IPS DF 19.7 (cell line): ENCODE results near the gene SLC38A11.
"Not testable (repeated sequence)": the region's sequence is repeated elsewhere in the genome, so short reads cannot be mapped to it uniquely, and the experiment has no call there.

ENCODE experiments used
- DNase-seq: peaks from one replicate; pipeline ENCODE4 v3.0.0-alpha.2; 2013; ENCODE audit warnings: low read depth, low spot score

SLC38A11 gene

DNA sequence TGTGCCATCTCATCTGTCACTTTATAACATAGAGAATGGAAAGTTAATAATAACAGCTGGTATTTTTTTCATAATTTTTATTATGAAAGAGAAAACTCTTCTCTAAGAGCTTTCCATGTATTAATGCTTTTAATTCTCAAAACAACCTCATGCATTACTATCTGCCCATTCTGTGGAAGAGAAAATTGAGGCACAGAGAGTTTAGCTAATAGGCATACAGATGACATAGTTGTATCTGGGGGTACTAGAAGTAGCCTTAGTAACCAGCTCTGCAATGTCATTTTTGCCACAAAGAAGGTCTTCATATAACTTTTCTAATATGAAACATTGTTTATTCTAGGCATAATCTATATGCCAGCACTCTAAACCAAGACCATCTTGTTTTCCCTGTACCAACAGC is 77.4 kb downstream of the SLC38A11 start:
- no peak for DNase-seq

DNA sequence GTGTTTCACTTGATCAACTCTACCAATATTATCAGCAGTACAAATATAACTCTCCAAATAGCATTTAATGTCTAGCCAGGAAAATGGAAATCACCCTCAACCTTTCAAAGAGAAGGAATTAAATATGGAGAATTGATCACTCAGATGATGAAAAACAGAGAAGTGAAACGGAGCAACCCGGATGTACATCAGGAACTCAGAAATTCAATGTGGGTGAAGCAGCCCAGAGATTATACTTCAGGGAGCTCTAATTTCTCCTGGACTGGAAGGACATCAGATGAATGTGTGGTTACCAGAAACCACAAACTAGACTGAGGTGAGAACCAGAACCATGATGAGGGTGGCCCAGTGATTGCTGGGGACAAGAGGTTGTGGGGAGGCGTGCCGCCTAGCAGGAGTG is 78.2 kb downstream of the SLC38A11 start:
- no peak for DNase-seq

DNA sequence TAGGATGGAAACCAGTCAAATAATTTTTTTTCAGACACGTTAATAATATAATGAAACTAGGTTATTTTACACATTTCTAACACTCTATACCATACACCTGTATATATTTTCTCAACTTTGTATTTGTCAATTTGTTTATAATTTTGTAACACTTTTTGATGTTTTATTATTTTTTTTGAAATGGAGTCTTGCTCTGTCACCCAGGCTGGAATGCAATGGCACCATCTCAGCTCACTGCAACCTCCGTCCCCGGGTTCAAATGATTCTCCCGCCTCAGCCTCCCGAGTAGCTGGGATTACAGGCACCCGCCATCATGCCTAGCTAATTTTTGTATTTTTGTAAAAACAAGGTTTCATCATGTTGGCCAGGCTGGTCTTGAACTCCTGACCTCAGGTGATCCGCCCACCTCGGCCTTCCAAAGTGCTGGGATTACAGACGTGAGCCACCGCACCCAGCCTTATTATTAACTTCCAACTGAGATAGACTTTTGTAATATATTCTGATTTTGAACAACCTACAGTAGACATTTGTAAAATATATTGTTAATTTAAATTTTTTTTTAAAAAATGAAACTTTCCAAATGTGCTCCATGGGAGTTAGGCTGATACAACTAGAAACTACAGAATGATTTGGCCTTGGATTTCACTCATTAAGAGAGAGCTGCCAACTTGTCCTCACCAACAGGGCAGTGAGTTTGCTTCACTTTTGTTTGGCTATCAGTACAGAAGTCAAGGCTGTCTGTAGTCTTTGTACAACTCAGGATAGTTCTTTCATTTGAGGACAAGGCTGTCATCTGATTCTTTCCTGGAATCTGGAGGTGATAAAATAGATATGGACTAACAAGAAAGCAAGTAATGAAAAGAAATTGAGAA is 79.8 kb downstream of the SLC38A11 start:
- DNase-seq = no peak

DNA sequence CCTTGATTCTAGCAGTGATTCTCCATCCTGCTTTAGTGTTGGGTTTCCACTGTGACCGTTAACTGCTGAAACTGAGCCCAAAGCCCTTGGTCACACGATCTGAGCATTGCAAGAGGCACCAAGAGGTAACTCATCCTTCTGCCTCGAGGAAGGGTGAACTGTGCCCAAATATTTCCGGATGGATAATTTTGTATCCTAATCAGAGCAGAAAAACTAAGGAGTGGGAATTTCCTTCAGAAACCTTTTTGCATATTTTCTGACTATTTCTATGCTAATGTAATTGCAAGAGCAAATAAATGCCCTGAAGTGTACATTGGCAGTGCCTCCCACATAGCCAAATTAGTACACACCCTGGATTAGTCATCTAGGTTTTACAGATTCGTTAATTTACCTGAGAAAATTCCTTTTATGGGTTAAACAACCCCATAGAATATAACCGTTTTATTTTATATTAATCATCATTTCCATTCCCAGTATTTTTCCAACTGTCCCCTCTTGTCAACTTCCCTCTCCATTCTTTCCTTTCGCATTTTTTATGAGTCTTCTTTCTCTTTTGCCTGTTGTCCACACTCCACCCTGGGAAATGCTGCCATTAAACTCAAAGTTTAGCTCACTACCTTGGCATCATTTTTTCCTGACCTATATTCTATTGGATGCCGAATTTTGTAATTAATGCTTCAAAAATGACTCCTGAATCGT is 82.0 kb downstream of the SLC38A11 start:
- DNase-seq = no peak

DNA sequence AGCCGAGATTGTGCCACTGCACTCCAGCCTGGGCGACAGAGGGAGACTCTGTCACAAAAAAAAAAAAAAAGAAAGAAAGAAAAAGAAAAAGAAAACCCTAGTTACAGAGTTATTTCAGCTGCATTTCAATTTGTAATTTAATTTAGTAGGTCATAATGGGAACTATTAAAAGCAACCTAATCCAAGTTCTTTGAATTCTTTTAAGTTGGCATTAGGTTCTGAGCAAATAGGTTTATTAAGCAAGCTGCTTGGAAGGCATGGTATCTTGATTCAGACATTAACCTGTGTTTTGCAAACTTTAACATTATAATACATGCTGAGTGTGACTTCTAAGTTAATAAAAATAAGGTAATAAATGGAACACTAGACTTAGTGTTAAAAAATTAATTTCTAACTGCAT is 83.9 kb downstream of the SLC38A11 start:
- no peak for DNase-seq

DNA sequence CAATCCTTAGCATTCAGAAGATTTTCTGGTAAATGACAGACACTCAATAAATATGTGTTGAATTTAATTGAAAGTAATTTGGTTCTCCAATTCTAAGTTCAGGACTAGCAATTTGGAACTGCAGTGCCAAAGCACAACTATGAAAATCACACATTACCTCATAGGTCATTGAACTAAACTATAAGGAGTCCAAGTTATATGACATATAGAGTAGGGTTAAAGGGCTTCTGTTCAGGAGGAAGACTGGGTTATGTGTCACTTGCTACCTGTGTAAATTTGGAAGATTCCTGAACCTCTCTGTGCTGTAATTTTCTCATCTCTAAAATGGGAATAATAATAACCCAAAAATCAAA is 85.9 kb downstream of the SLC38A11 start:
- DNase-seq = no peak

DNA sequence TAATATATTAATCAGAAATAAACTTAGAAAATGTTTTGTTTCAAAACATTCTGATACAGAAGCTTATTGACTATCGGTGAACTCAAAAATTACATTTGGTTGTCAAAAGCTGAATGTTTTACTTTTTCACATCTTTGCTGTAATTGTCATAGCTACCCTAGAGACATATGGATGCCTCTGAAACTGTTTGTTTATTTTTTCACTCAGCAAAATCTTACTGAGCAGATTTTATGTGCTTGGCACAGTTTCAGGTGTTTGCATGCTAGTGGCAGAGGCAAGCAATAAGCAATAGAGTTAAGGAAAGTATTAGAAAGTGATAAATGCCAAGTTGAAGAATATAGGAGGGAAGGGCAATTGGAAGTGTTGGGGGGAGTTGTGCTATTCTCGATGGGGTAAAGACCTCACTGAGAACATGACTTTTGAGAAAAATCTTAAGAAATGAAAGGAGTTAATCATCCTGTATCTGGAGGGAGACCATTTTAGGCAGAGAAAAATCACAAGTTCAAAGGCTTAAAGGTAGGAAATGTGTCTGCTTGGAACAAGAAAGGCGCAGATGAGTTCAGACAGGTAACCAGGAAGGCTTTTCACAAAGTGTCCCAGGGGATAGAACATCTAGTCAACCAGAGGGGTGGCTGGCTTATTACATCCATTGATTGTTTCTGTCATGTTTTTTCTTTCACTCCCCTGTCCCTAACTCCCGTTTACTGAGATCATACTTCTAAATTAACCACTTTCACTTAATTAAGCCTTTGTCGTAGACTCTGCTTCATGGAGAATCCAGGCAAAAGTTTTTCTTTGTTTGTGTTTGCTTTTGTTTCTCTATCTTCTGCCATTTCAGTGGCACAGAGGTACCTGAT is 86.5 kb downstream of the SLC38A11 start:
- no peak for DNase-seq

DNA sequence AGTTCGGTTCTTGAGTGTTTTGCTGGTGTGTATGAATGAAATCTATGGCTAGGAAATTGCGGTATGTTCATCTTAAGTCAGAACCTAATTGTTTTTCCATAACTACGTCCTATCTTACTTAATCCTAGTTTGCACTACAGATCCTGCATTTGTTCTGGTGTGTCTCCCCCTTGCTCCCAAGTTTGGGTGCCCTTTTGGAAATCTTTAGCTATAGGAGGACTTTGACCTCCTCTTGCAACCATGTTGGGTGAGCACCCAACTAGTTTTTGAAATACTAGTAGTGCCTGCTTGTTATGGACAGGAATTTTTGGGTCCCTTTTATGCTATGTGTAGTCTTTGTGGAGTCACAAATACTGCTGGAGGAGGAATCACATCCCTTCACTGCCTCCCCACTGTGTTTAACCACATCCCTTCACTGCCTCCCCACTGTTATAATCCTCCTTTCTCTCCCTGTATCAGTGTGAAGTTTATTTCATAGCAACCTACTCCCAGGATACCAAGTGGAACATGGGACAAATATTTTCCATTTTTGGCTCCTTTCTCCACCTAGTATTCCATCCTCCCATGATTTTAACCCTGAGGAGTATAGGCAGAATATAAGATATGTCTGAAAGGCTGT is 87.4 kb downstream of the SLC38A11 start:
- no peak for DNase-seq

DNA sequence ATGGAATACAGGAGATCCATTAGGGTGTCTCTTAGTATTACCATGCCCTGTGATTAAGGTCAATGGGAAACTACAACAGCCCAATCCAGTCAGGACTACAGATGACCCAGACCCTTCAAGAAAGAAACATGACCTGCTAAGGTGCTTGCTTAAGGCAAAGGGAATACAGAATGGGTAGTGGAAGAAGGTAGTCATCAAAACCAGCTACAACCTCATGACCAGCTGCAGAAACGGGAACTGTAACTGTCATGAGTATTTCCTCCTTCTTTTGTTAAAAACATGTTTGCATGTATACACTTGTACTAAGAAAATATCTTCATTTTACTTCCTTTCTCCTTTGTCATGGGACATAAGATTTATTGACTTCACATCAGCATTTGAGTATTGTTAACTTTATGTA is 88.9 kb downstream of the SLC38A11 start:
- DNase-seq = not testable (repeated sequence)

DNA sequence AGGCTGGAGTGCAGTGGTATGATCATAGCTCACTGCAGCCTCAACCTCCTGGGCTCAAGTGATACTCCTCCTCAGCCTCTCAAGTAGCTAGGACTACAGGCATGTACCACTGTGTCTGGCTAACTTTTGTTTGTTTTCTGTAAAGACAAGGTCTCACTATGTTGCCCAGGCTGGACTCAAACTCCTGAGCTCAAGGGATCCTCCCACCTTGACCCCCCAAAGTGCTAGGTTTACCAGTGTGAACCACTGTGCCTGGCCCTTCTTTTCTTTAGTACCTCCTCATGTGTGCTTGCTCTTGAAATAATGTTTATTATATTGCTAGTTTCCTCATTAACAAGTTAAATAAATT is 94.7 kb downstream of the SLC38A11 start:
- DNase-seq = no peak

DNA sequence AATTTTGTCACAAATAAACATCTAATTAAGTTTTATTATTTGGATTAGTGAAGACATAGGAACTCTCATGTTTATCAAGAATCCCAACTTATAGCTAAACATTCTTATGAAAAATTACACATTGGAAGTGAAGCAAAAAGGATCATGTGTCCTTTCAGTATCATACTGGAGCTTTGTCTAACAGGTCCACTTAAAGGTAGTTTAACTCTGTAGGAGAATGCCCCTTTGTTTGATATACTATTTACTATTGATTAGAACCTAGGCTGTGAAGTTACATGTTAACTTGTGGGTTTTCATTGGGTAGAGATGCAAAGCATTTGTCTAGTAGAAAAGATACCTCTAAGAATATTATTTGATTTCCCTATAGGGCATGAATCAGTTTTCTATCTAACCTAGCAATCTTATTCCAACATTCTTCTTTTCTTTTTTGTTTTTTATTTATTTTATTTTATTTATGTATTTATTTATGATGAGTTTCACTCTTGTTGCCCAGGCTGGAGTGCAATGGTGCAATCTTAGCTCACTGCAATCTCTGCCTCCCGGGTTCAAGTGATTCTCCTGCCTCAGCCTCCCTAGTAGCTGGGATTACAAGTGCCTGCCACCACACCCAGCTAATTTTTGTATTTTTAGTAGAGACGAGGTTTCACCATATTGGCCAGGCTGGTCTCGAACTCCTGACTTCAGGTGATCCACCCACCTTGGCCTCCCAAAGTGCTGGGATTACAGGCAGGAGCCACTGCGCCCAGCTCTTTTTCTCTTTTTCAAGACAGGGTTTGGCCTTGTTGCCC is 95.2 kb downstream of the SLC38A11 start:
- DNase-seq = not testable (repeated sequence)

DNA sequence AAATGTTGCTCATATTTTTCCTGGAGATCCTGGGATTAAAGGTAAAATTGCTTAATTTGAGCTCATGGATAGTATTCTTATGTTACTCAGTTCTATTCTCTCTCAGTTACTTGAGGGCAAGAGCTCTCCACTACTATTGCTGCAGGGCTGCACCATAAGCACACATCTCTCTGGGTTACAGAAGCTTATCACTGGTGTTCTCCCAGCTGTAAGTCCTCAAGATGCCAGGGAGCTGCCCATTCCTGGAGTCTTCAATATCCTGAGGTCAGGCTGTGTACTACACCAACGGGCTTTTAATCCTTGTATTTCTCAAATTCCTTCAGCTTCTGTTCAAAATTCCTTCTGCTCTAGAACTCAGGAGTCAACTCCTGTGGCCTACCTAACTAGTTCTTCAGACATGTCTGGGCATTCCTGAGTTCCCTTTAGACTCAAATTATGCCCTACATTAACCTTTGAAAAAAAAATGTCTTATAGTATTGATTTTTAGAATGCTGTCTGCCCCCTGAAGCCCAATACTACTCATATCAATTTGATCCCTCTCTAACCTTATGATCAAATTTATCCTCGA is 96.0 kb downstream of the SLC38A11 start:
- no peak for DNase-seq

DNA sequence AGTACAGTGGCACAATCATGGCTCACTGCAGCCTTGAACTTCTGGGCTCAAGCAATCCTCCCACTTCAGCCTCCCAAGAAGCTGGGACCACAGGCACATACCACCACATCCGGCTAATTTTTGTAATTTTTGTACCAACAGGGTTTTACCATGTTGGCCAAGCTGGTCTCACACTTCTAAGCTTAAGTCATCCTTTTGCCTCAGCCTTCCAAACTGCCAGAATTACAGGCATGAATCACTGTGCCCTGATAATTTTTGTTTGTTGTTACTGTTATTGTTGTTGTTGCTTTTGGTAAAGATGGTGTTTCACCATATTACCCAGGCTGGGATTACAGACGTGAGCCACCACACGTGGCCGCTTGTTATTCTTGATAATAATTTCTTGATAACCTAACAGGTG is 103.2 kb downstream of the SLC38A11 start:
- DNase-seq = no peak

DNA sequence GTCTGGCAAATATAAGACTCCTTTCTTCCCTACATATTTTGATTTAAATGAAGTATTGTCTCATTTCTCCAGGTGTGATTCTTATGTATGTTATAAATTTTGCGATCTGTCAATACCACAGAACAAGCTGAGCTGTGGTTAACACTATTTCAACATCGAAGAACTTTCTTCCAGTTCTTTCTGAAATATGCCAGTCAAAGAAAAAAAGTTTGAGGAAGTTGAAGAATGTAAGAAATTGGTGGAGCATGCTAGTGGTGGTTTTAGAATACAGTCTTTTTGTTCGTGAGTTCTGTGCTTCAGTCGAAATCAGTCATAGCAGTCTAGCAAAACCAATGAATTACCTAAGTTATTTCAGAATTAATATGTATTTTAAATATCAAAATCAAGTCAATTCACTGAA is 105.1 kb downstream of the SLC38A11 start:
- no peak for DNase-seq

DNA sequence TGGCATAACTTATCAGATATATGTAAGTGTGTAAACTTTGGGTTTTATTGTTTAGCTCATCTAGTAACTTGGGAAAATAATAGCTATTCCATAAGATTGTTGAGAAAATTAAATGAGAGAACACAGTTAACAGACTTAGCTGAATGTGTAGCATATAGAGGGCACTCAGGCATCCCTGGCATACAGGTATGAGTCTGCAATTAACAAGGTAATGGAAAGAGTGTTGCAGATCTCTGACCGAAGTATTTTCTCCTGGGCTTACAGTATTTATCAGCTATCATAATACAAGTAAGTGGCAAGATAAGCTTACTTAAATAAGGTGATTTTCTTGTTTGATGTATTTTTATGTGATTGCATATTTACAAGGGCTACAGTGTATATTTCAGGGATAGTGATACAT is 105.8 kb downstream of the SLC38A11 start:
- DNase-seq = no peak

DNA sequence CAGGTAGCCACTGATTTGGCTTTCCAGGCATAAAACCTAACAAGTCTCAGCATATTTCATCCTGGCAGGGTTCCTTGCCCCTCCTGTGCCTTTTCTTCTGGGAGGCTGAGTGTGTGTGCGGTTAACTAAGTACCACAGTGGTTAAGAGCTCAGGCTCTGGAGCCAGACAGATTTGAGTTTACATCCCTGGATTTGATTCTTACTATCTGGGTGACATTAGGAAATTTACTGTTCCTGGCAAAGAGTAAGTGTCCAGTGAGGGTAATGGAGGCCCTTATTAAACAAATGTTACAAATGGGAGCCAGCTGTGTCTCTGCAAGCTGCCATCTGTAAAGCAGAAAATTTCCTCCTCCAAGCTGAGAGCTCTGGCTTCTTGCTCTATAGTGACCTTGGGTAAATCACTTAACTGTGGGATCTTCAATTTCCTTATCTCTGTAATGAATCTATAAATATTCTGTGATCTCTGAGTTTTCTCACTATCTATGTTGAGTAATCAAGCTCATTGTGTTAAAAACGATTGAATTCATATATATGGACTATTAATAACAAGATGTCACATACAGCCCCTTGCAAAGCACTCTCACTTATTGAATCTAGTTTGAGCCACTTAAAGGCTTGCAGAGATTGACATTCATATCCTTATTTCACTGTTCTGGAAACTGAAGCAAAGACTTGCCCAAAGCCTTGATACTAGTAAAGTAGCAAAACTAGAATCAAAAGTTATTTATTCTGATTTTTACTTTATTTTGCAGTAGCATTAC is 107.2 kb downstream of the SLC38A11 start:
- DNase-seq = no peak

DNA sequence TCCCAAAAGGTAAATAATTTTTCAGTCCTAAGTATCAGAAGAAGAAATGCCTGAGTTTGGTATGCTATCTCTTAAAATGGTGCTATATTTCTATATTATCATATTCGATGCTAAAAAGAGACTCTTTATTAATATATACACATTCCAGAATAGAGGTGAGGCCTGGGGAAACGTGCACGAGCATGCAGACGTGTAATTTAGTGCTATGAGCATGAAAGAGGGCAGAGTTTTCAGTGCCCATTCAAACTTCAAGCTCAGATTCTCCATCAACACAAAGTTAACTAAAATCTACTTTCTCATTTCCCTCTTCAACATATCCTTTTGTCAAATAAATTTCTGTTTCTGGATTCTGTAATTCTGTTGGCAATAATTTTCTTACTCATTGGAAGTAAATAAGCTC is 108.0 kb downstream of the SLC38A11 start:
- DNase-seq = no peak

DNA sequence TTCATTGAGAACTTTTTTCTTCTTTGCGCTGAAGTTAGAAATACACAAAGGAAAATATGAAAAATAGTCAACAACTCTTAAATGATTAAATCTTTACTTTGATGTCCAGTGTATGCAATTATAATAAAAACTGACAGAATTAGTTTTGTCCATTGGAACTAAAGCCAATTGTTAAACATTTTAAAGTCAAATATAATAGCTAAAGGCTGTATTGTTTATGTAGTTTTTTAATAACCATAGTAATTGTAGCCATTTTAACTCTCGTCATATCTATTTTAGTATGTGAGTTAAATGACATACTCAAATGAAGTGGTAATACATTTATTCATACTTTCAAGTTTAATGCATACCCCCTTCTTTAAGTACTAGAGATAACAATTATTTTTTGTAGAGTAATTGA is 109.0 kb downstream of the SLC38A11 start:
- DNase-seq = no peak
